Measurements from ENCODE around the gene OGFR. TPM values are rescaled to one million over a fixed set of nuclear protein-coding genes. Genes with fewer than 3 reads are reported as not detected.
A peak's percentile ranks its signal among the peaks of the same experiment; 100 is the strongest.

The OGFR gene
- total RNA-seq, 1 donor from 2014 or later, result 7.0 TPM

DNA sequence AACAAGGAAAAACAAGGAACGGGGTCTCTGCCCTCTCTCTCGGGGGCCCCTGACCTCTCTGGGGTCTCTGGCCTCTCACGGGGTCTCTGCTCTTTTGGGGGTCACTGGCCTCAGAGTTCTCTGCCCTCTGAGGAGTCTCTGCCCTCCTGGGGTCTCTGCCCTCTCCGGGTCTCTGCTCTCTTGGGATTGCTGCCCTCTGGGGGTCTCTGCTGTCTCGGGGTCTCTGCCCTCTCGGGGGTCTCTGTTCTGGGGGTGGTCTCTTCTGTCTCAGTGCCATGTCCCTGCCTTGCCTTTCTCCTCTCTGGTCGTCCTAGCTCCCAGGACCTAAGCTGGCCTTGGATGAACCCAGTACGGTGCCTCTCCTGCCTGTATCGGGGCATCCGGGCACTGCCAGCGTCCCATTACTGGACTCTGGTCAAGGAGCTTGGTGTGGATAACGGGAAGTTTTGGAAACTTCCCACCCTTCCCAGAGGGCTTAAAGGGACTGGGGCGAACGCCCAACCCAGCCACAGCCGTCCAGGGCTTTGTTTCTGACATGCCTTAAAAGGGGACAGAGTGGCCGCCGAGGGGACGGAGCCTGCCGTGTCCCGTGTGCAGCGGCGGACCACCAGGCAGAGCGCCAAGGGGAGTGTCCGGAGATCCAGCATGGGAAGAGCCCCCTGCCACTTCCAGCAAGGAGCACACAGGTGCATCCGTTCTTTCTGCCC, 33.1 kb upstream of the OGFR start:
- H3F3A ChIP-seq (ENCODE audit: low read depth), result no peaks in the 10 kb centered on the region
- H3K27me3 ChIP-seq, result no peaks in the 10 kb centered on the region
- Mint-ChIP-seq H3K9me3 (no peaks in the 10 kb centered on the region), H3K36me3 (no peaks in the 10 kb centered on the region), H3K27ac (peak overlapping the region; percentile 37), H3K27me3 (ENCODE audit: insufficient read depth, low read depth) (peaks cover 11% of the 10 kb centered on the region), H3K4me3 (no peak overlapping the region), H3K4me1 (peaks cover 56% of the 10 kb centered on the region)
- no peak overlapping the region for H3K4me2 ChIP-seq
- no peak overlapping the region for H3K4me3 ChIP-seq
- TF ChIP-seq, protein P1, sequence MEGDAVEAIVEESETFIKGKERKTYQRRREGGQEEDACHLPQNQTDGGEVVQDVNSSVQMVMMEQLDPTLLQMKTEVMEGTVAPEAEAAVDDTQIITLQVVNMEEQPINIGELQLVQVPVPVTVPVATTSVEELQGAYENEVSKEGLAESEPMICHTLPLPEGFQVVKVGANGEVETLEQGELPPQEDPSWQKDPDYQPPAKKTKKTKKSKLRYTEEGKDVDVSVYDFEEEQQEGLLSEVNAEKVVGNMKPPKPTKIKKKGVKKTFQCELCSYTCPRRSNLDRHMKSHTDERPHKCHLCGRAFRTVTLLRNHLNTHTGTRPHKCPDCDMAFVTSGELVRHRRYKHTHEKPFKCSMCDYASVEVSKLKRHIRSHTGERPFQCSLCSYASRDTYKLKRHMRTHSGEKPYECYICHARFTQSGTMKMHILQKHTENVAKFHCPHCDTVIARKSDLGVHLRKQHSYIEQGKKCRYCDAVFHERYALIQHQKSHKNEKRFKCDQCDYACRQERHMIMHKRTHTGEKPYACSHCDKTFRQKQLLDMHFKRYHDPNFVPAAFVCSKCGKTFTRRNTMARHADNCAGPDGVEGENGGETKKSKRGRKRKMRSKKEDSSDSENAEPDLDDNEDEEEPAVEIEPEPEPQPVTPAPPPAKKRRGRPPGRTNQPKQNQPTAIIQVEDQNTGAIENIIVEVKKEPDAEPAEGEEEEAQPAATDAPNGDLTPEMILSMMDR (IDR thresholded peaks at IDR 0.05), result no peak
- TF ChIP-seq EZH2 (IDR thresholded peaks at IDR 0.05) (no peak), EZH2phosphoT487 (IDR thresholded peaks at IDR 0.05) (no peak)
- no peaks in the 10 kb centered on the region for H4K20me1 ChIP-seq (ENCODE audit: low read depth)
- H3K79me2 ChIP-seq (ENCODE audit: low read depth), result no peaks in the 10 kb centered on the region
- H2AFZ ChIP-seq (replicated peaks), result no peak overlapping the region
- H3K9ac ChIP-seq, result no peak overlapping the region
- H3K9me3 ChIP-seq (ENCODE audit: low read depth), result no peaks in the 10 kb centered on the region
- peaks cover 9% of the 10 kb centered on the region for H3K4me1 ChIP-seq
- H3K36me3 ChIP-seq, result no peaks in the 10 kb centered on the region
- no peak for DNase-seq (ENCODE audit: low spot score)
- no peak overlapping the region for H3K27ac ChIP-seq

DNA sequence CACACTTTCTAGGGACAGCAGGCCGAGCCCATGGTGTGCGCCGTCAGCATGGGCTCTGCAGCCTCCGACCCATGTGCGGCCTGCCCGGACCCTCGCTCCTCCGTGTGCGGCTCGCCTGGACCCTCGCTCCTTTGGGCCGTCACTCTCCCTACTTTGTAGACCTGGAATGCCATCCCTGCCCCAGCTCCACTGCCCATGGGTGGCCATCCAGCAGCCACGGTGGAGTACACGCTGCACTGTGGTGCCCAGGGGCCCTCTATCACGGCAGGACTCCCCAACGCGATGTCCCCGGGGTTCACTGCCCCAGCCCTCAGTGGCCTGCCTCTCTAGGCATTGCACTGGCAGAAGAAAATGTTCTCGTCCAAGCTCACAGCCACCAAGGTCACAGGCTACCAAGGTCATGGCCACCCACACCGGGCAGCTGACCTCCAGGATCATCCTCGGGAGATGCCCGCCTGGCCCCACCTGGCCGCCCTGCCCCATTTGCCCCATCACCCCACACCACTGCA, 32.5 kb upstream of the OGFR start:
- H3K27me3 Mint-ChIP-seq (ENCODE audit: insufficient read depth, low read depth), result peaks cover 11% of the 10 kb centered on the region
- H4K20me1 ChIP-seq (ENCODE audit: low read depth), result no peaks in the 10 kb centered on the region
- no peak overlapping the region for H3K9ac ChIP-seq
- no peaks in the 10 kb centered on the region for H3K36me3 ChIP-seq
- H3F3A ChIP-seq (ENCODE audit: low read depth), result no peaks in the 10 kb centered on the region
- H3K27me3 ChIP-seq, result no peaks in the 10 kb centered on the region
- H3K27ac Mint-ChIP-seq, result peak overlapping the region; percentile 90
- no peaks in the 10 kb centered on the region for H3K79me2 ChIP-seq (ENCODE audit: low read depth)
- H3K9me3 ChIP-seq (ENCODE audit: low read depth), result no peaks in the 10 kb centered on the region
- H3K4me3 Mint-ChIP-seq, result no peak overlapping the region
- no peak overlapping the region for H3K27ac ChIP-seq
- H2AFZ ChIP-seq (replicated peaks), result no peak overlapping the region
- no peak for DNase-seq (ENCODE audit: low spot score)
- H3K36me3 Mint-ChIP-seq, result no peaks in the 10 kb centered on the region
- no peaks in the 10 kb centered on the region for H3K9me3 Mint-ChIP-seq
- H3K4me3 ChIP-seq, result no peak overlapping the region
- TF ChIP-seq EZH2 (IDR thresholded peaks at IDR 0.05) (no peak), EZH2phosphoT487 (IDR thresholded peaks at IDR 0.05) (no peak)
- H3K4me2 ChIP-seq, result no peak overlapping the region
- peaks cover 56% of the 10 kb centered on the region for H3K4me1 Mint-ChIP-seq
- H3K4me1 ChIP-seq, result peaks cover 9% of the 10 kb centered on the region

DNA sequence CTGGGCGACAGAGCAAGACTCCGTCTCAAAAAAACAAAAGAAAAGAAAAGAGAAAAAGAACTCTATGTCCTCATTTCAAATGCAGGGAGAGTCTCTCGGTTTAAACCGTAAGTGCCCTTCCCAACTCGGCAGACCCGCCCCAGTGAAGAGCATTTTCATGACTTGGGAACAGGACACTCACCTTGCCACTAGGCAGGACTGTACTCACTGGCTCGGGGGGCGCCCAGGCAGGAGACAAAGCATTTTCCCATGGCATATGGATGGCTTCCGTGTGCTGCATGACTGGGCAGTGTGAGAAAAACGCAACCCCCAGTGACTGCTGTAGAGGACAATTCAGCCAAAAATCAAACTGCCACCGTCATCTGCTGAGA, 32.0 kb upstream of the OGFR start:
- Mint-ChIP-seq H3K4me3 (no peak overlapping the region), H3K36me3 (no peaks in the 10 kb centered on the region), H3K27me3 (ENCODE audit: insufficient read depth, low read depth) (peaks cover 11% of the 10 kb centered on the region), H3K4me1 (peaks cover 58% of the 10 kb centered on the region), H3K9me3 (no peaks in the 10 kb centered on the region), H3K27ac (peak overlapping the region; percentile 90)
- Histone ChIP-seq H2AFZ (replicated peaks) (no peak overlapping the region), H4K20me1 (ENCODE audit: low read depth) (no peaks in the 10 kb centered on the region), H3K4me2 (no peak overlapping the region), H3K9me3 (ENCODE audit: low read depth) (no peaks in the 10 kb centered on the region), H3F3A (ENCODE audit: low read depth) (no peaks in the 10 kb centered on the region), H3K36me3 (no peaks in the 10 kb centered on the region), H3K9ac (no peak overlapping the region), H3K79me2 (ENCODE audit: low read depth) (no peaks in the 10 kb centered on the region), H3K27ac (no peak overlapping the region), H3K27me3 (no peaks in the 10 kb centered on the region), H3K4me3 (no peak overlapping the region), H3K4me1 (peaks cover 9% of the 10 kb centered on the region)
- TF ChIP-seq, protein P1 (IDR thresholded peaks at IDR 0.05), result no peak
- TF ChIP-seq EZH2phosphoT487 (IDR thresholded peaks at IDR 0.05), result no peak
- TF ChIP-seq EZH2 (IDR thresholded peaks at IDR 0.05), result no peak
- no peak for DNase-seq (ENCODE audit: low spot score)

Data from neural progenitor cell (in vitro differentiated cells).